ENCODE data around the gene CSTF2T. TPM values are rescaled to one million over a fixed set of nuclear protein-coding genes. Genes with fewer than 3 reads are reported as not detected.

Gene CSTF2T
- total RNA-seq, 4 donors from 2014 or later: 18.6 to 25.7 (median 20.8) TPM

- no peaks in the 10 kb centered on the region for H3K27me3 ChIP-seq
- no peak for DNase-seq (ENCODE audit: low spot score in 2 of 2)
- H3K9me3 ChIP-seq: no peaks in the 10 kb centered on the region
- 86% methylated on average over 6 of the region's 6 CpGs for WGBS, 2 donors
- H3K27ac ChIP-seq: no peak overlapping the region
- no peak overlapping the region for H3K4me3 ChIP-seq
- H3K4me1 ChIP-seq: peaks cover 0 to 6% (median 0%) of the 10 kb centered on the region in 4 donors
- no peak for TF ChIP-seq CTCF (IDR thresholded peaks at IDR 0.05)
- TF ChIP-seq EP300 (IDR thresholded peaks at IDR 0.05): no peak
- TF ChIP-seq POLR2A (IDR thresholded peaks at IDR 0.05): no peak
- H3K36me3 ChIP-seq: no peaks in the 10 kb centered on the region
Measured at GRCh38 chr10:51707392-51707791, 8.0 kb upstream of the CSTF2T start.

GRCh38 chr10:51706225-51706624, 6.8 kb upstream of the CSTF2T start:
- Histone ChIP-seq H3K27ac (peak overlapping the region in 1 of 4 donors; percentile 52), H3K4me1 (peaks cover 0 to 6% (median 0%) of the 10 kb centered on the region in 4 donors), H3K36me3 (no peaks in the 10 kb centered on the region), H3K4me3 (no peak overlapping the region), H3K9me3 (no peaks in the 10 kb centered on the region), H3K27me3 (no peaks in the 10 kb centered on the region)
- peak; percentile 37 to 54 for DNase-seq (ENCODE audit: low spot score in 2 of 2)
- TF ChIP-seq EP300 (IDR thresholded peaks at IDR 0.05) (peak in 1 of 2 donors; percentile 44), CTCF (IDR thresholded peaks at IDR 0.05) (no peak), POLR2A (IDR thresholded peaks at IDR 0.05) (no peak)
- WGBS, 2 donors: 66 to 80% methylated on average over 3 of the region's 3 CpGs

- Histone ChIP-seq H3K4me3 (no peak overlapping the region), H3K4me1 (peaks cover 0 to 7% (median 0%) of the 10 kb centered on the region in 4 donors), H3K27me3 (no peaks in the 10 kb centered on the region), H3K9me3 (no peaks in the 10 kb centered on the region), H3K36me3 (no peaks in the 10 kb centered on the region), H3K27ac (no peak overlapping the region)
- DNase-seq (ENCODE audit: low spot score in 2 of 2): no peak
- WGBS, 2 donors: 79 to 81% methylated on average over 3 of the region's 3 CpGs
- TF ChIP-seq POLR2A (IDR thresholded peaks at IDR 0.05) (no peak), CTCF (IDR thresholded peaks at IDR 0.05) (no peak), EP300 (IDR thresholded peaks at IDR 0.05) (no peak)
Measured at GRCh38 chr10:51705774-51706173, 6.4 kb upstream of the CSTF2T start.

- no peaks in the 10 kb centered on the region for H3K27me3 ChIP-seq
- H3K9me3 ChIP-seq: no peaks in the 10 kb centered on the region
- peaks cover 0 to 9% (median 0%) of the 10 kb centered on the region in 3 donors for H3K36me3 ChIP-seq
- TF ChIP-seq POLR2A (IDR thresholded peaks at IDR 0.05) (no peak), EP300 (IDR thresholded peaks at IDR 0.05) (no peak), CTCF (IDR thresholded peaks at IDR 0.05) (no peak)
- H3K4me1 ChIP-seq: peaks cover 0 to 44% (median 25%) of the 10 kb centered on the region in 4 donors
- H3K4me3 ChIP-seq: peak overlapping the region; percentile 60 to 86 (median 75)
- H3K27ac ChIP-seq: peak overlapping the region; percentile 87 to 97 (median 93)
- WGBS, 2 donors: 16 to 32% methylated on average over 12 of the region's 12 CpGs
- peak in 1 of 2 donors; percentile 40 for DNase-seq (ENCODE audit: low spot score in 2 of 2)
Measured at GRCh38 chr10:51700228-51700817, 928 bp upstream of the CSTF2T start.

GRCh38 chr10:51699145-51699474, 285 bp downstream of the CSTF2T start:
- Histone ChIP-seq H3K27me3 (no peaks in the 10 kb centered on the region), H3K4me1 (peaks cover 0 to 53% (median 25%) of the 10 kb centered on the region in 4 donors)

More at GRCh38 chr10:51699145-51699474, 285 bp downstream of the CSTF2T start:
- no peak for DNase-seq (ENCODE audit: low spot score in 2 of 2)
- H3K36me3 ChIP-seq: peaks cover 0 to 9% (median 0%) of the 10 kb centered on the region in 3 donors
- H3K9me3 ChIP-seq: no peaks in the 10 kb centered on the region
- peak overlapping the region; percentile 87 to 97 (median 93) for H3K27ac ChIP-seq
- no peak for TF ChIP-seq POLR2A (IDR thresholded peaks at IDR 0.05)
- TF ChIP-seq CTCF (IDR thresholded peaks at IDR 0.05): no peak
- no peak for TF ChIP-seq EP300 (IDR thresholded peaks at IDR 0.05)
- H3K4me3 ChIP-seq: peak overlapping the region; percentile 60 to 86 (median 75)
- 0 to 1% methylated on average over 14 of the region's 14 CpGs for WGBS, 2 donors

Data from tibial nerve (tissue), 4 donors.